Stimulated activated CD4-positive, alpha-beta T cell treated with anti-CD3 and anti-CD28 coated beads, Interleukin-12 subunit alpha, Interleukin-12 subunit beta, amount 100 ng/mL, for 48 hours (primary cell): ENCODE measurements around the gene HEMGN.

ENCODE experiments used
- DNase-seq, 3 donors: peaks; one replicate each; pipeline ENCODE4 v3.0.0-alpha.2; 2020; ENCODE audit warnings: low read depth in 2 of 3, low spot score in 1 of 3

Gene HEMGN

DNA sequence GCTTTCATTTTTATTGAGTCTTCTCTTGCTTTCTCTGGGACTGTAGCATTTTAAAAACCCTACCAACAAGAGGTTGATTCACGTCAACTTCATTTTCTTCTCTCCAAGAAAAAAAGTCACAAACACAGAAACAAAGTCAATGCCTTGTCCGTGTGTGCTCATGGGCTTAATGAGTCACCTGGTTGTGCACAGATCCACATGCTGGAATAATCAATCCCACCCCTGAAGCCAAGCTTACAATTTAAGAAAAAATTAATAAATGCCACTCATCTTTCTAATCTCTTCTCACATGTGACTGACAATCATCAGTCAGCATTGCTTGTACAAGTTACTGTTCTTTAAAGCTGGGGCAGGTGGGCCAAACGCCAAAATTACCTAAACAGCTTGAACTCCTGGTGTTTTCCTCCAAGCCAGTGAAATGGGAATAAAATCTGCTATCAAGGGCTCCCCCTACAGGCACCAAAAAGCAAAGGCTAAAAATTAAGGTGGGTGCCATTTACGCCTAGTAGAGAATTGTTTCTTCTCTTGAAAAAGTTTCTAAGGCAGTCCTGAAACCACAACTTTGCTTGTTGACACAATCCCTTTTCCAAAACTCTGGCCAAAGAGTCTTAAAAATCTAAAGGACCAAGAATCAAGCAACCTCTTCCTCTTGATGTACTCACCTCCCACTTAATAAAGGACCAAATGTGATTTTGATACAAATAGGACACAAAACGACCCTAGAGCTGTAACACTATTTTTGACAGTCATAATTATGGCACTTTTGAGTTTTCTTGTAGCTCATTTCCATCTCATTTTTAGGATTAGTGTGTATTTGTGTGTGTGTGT is 37.0 kb downstream of the HEMGN start:
- no peak for DNase-seq

DNA sequence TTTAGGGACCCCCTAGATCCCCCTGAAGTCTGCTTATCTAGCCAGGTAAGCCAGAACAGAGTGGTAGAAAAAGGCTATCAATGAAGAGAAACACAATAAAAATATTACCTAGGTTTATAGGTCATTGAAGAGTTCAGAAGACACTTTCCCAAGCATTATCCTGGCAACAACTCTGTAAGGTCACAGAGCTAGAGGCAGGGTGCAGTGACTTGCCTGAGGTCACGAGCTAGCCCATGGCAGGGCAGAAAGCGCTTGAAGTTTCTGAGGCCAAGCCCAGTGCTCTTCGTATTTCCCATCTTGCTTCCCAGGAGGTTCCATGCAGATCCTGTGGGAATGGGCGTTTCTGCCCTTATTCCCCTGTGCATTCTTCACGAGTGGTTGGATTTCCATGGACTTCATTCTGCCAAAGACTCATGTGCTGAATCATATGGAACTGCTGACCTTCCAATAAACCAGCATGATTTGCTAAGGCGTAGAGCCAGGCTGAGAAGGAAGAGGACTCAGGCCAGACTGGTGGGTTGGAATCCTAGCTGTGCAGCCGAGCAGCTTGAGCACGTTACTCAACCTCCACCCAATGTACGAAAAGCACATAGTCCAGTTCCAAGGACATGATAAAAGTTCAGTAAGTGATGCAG is 37.8 kb downstream of the HEMGN start:
- no peak for DNase-seq

DNA sequence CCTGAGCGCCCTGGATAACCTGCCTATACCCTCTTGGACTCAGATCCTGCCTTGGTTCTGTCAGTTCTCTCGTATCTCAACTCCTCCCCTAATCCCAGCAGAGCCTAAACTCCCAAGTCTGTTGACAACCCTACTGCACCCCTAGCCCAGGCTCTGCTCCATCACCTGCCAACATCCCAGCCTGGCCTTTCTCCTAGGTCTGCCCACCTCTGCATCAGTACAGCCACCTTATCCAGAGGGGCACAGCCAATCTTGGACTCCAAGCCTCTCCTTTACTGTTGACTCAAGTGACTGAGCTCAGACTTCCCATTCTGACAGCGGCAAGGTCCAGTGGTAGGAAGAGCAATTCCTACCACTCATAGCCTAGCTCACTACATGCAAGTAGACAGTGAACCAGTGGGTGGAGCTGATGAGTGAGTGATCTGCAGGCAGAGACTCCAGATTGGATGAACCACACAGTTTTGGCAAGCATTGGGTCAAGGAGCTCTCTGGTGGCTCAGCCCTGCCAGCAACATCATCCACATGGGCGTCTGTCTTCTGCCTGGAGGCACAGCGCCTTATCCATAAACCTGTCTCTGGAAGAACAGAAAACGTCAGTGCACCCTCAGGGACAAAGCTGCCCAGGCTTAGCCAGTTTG is 42.2 kb downstream of the HEMGN start:
- DNase-seq, result no peak

DNA sequence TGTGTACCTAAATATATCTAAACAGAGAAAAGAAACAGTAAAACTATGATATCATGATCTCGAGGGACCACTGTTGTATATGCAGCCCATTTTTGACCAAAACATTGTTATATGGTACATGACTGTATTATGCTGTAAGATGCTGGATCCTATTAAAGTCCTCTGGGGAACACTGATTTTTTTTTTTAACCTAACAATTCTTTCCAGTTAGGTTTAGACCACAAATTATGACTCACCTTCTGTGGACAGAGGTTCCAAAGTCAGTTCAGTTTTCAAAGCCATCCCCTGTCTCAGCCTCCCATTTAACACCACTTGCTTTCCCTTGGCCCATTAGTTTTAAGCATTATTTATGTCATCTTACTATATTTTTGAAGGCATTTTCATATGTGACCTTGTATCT is 42.8 kb downstream of the HEMGN start:
- DNase-seq, result no peak

DNA sequence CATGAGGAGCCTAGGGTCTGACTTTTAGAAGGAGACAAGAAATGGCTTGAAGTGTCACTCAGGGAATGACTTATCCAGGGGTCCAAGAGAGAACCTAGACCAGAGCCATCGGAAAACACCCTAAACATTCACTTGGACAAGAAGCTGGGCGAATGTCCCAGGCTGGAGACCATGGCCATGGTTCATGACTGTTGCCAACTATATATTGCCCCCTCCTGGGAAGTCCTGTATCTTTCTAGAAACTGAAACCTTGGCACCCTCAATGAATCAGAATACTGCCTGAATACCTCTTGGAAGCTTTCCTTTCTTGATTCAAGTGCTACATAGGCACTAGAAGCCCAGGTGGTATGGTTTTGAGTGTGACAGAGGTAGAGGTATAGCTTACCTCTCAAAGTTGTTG is 45.6 kb downstream of the HEMGN start:
- DNase-seq, result no peak

DNA sequence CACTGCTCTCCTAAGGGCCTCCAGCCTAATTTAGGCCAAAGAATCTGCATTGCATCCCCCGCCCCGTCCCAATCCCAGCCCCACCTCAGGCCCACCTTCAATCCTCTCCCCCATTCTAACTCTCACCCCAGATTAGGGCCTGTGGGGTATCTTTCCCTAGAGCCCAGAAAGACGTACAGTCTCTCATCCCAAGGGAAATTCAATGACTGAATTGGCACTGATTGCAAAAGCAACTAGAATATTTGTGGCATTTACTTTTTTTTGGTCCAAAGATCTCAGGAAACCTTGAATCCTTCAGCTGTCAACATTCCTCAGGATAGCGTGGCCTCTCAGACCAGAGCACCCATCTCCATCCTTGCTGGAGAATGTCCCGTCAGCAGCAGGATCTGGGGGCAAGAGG is 46.2 kb downstream of the HEMGN start:
- DNase-seq, result no peak

DNA sequence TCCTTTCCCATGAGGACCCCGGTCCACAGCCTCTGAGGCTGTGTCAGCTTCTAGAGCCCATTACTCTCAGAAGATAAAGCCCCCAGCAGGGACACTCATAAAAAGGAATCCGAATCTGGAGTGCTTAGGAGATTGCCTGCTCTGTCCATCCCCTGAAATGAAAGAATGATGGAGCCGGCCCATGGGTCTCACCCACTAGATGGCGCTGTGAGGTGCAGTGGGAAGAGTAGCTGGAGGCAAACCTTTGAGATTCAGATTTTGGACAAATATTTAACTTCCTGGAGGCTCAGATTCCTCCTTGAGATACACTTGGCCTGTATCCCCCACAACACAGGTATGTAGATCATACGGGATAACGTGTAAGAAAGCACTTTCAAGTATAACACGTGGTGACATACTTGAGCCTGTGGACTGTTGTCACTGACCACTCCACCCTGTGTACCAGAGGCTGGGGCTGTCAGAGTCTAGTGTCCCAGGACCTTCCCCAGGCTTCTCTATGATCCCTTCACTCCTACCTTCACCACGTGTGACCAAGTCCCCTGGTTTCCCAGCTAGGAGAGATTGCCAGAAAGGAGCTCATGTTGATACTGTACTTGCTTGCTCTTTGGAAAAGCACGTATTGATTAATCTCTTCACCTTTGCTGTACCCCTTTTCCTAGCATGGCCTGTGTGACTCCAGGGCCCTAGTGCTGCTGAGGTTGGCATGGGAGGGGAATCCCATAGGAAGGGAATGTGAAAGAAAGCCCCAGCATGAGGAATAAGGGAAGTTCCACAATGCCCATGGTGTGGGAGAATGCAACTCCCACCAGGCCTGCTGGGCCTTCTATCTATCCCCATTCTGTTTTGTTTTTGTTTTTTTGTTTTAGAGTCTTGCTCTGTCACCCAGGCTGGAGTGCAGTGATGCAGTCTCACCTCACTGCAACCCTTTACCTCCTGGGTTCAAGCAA is 47.8 kb downstream of the HEMGN start:
- peak; percentile 44 to 81 (median 54) for DNase-seq

DNA sequence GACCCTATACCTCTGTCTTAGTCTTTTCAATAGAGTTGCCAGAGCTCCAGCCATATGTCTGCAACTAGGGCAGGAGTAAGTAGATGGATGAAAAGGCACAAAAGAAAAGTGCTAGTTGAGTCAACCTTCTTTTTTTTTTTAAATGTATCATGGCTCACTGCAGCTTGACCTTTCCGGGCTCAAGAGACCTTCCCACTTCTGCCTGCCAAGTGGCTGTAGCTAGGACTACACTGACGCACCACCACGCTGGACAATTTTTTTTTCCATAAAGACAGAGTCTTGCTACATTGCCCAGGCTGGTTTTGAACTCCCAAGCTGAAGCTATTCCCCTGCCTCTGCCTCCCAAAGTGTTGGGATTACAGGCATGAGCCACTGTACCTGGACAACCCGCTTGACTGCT is 57.6 kb downstream of the HEMGN start:
- DNase-seq, result no peak
